PC-3 (cell line): ENCODE measurements around the gene MDM1. TPM values are rescaled to one million over a fixed set of nuclear protein-coding genes. Genes with fewer than 3 reads are reported as not detected.

Experiments
- ATAC-seq: fragments of 200-7000 bp; cut with Tn5 transposase; 2 replicates; pipeline ENCODE4 v1.9.1; 2020; ENCODE audit warnings: mild to moderate bottlenecking, moderate library complexity
- BruUV-seq: library from RNA; stranded (reverse); fragments of 400-500 nt; replicated peaks from 2 replicates; lab custom pipeline; 2021; lab: Mats Ljungman, UMichigan
- CTCF ChIA-PET: fragments of 300-600 bp; sonication (Branson Sonifier 250); formaldehyde crosslinking; loops from one replicate; lab custom pipeline; 2022; ENCODE audit warnings: antibody characterized with exemption; lab: Charles Lee
- POLR2A ChIA-PET: fragments of 300-600 bp; sonication (Branson Sonifier 250); formaldehyde crosslinking; loops from one replicate; lab custom pipeline; 2022; ENCODE audit warnings: antibody characterized with exemption; ENCODE audit not compliant: unreplicated experiment; lab: Charles Lee
- DNase-seq: peaks from one replicate; pipeline ENCODE4 v3.0.0-alpha.2; 2015
- H2AFZ ChIP-seq: fragments of 300-600 bp; sonication (generic); 2 replicates; pipeline ENCODE4 v1.6.0; 2016; ENCODE audit warnings: antibody characterized with exemption, low read length
- H3F3A ChIP-seq: fragments of 300-600 bp; sonication (generic); one replicate; pipeline ENCODE4 v1.6.0; 2017; ENCODE audit warnings: antibody characterized with exemption, low read length, control low read depth, mild to moderate bottlenecking; ENCODE audit not compliant: unreplicated experiment
- H3K27ac ChIP-seq: fragments of 300-600 bp; sonication (generic); 2 replicates; pipeline ENCODE4 v1.5.1; 2016; ENCODE audit warnings: mild to moderate bottlenecking, low read length
- H3K27me3 ChIP-seq: fragments of 300-600 bp; sonication (generic); 2 replicates; pipeline ENCODE4 v1.6.1; 2016; ENCODE audit warnings: low read length, mixed read lengths
- H3K36me3 ChIP-seq: fragments of 300-600 bp; sonication (generic); 2 replicates; pipeline ENCODE4 v1.6.1; 2016; ENCODE audit warnings: low read depth, mixed run types, low read length, mixed read lengths
- H3K4me1 ChIP-seq: fragments of 300-600 bp; sonication (generic); 2 replicates; pipeline ENCODE4 v1.5.1; 2016; ENCODE audit warnings: low read length; ENCODE audit not compliant: insufficient read depth
- H3K4me2 ChIP-seq: fragments of 300-600 bp; sonication (generic); 2 replicates; pipeline ENCODE4 v1.6.0; 2016; ENCODE audit warnings: low read length
- H3K4me3 ChIP-seq: fragments of 300-600 bp; sonication (generic); 2 replicates; pipeline ENCODE4 v1.5.1; 2016; ENCODE audit warnings: mild to moderate bottlenecking, low read length, mixed read lengths
- H3K79me2 ChIP-seq: fragments of 300-600 bp; sonication (generic); 2 replicates; pipeline ENCODE4 v1.6.1; 2017; ENCODE audit warnings: low read length, mixed read lengths
- H3K9ac ChIP-seq: fragments of 300-600 bp; sonication (generic); 2 replicates; pipeline ENCODE4 v1.6.0; 2016; ENCODE audit warnings: mild to moderate bottlenecking, low read length
- H3K9me2 ChIP-seq: fragments of 300-600 bp; sonication (generic); replicated peaks from 2 replicates; pipeline ENCODE4 v1.6.1; 2016; ENCODE audit warnings: mixed run types, low read length, mixed read lengths
- H3K9me3 ChIP-seq: fragments of 300-600 bp; sonication (generic); 2 replicates; pipeline ENCODE4 v1.6.1; 2016; ENCODE audit warnings: low read length, mixed read lengths
- H4K20me1 ChIP-seq: fragments of 300-600 bp; sonication (generic); 2 replicates; pipeline ENCODE4 v1.6.1; 2016; ENCODE audit warnings: low read length, mixed read lengths
- CTCF ChIP-seq: fragments of 300-600 bp; sonication (generic); conservative IDR thresholded peaks from 2 replicates; pipeline ENCODE4 v1.5.1; 2017; ENCODE audit warnings: antibody characterized with exemption, low read depth, mild to moderate bottlenecking, low read length
- EZH2 ChIP-seq: fragments of 300-600 bp; sonication (generic); IDR thresholded peaks from one replicate; pipeline ENCODE4 v1.6.1; 2017; ENCODE audit warnings: antibody characterized with exemption, mild to moderate bottlenecking, low read length; ENCODE audit not compliant: unreplicated experiment
- EZH2phosphoT487 ChIP-seq: fragments of 300-600 bp; sonication (generic); IDR thresholded peaks from 2 replicates; pipeline ENCODE4 v1.6.1; 2018; ENCODE audit warnings: mild to moderate bottlenecking, antibody characterized with exemption, low read length, borderline replicate concordance
- intact Hi-C: fragments of 100-400 bp; cut with micrococcal nuclease; formaldehyde crosslinking; loops from 2 replicates; pipeline ENCODE4 v1.9.0; 2023
- total RNA-seq: library from RNA; depleted of rRNA; stranded (reverse); fragments of >200 nt; gene quantifications from 2 replicates; pipeline ENCODE4 v1.2.3, GENCODE V29; 2014

The MDM1 gene
- total RNA-seq, 1 experiment from 2014 or later = 10.4 TPM

GRCh38 chr12:68268967-68269366 is 63.2 kb downstream of the MDM1 start:
- TF ChIP-seq EZH2 = no peak
- no peak for TF ChIP-seq CTCF
- TF ChIP-seq EZH2phosphoT487 = no peak
- POLR2A ChIA-PET = no interaction called here

GRCh38 chr12:68267892-68268396 is 64.2 kb downstream of the MDM1 start:
- Histone ChIP-seq H3K9me3 (no peaks in the 10 kb centered on the region), H3K27ac (no peak overlapping the region), H3K79me2 (no peaks in the 10 kb centered on the region), H3K4me2 (no peak overlapping the region), H3K27me3 (no peaks in the 10 kb centered on the region), H3F3A (no peaks in the 10 kb centered on the region), H3K9ac (no peak overlapping the region), H3K4me3 (no peak overlapping the region), H2AFZ (no peak overlapping the region), H3K9me2 (no peaks in the 10 kb centered on the region), H3K4me1 (no peaks in the 10 kb centered on the region), H3K36me3 (no peaks in the 10 kb centered on the region), H4K20me1 (no peaks in the 10 kb centered on the region)
- ChIA-PET CTCF (no interaction called here), POLR2A (no interaction called here)
- DNase-seq (peak; percentile 11), ATAC-seq (no peak)
- no TSS peak for BruUV-seq
- TF ChIP-seq CTCF (no peak), EZH2 (no peak), EZH2phosphoT487 (no peak)
- intact Hi-C loops = no loop called here

More at GRCh38 chr12:68268967-68269366, 63.2 kb downstream of the MDM1 start:
- Histone ChIP-seq H3K36me3 (no peaks in the 10 kb centered on the region), H3K27ac (no peak overlapping the region), H3K79me2 (no peaks in the 10 kb centered on the region), H3K4me3 (no peak overlapping the region), H3K4me1 (no peaks in the 10 kb centered on the region), H3K9me3 (no peaks in the 10 kb centered on the region), H3K27me3 (no peaks in the 10 kb centered on the region), H2AFZ (no peak overlapping the region), H3K9ac (no peak overlapping the region), H3K4me2 (no peak overlapping the region), H3K9me2 (no peaks in the 10 kb centered on the region), H3F3A (no peaks in the 10 kb centered on the region), H4K20me1 (no peaks in the 10 kb centered on the region)
- intact Hi-C loops = no loop called here
- no peak for DNase-seq
- ATAC-seq = no peak
- CTCF ChIA-PET = no interaction called here
- no TSS peak for BruUV-seq

- Histone ChIP-seq H3K27me3 (no peaks in the 10 kb centered on the region), H3K4me3 (no peak overlapping the region), H3K4me2 (no peak overlapping the region), H3K79me2 (no peaks in the 10 kb centered on the region), H2AFZ (no peak overlapping the region), H3F3A (no peaks in the 10 kb centered on the region), H3K9me3 (no peaks in the 10 kb centered on the region), H3K9me2 (no peaks in the 10 kb centered on the region), H3K9ac (no peak overlapping the region), H3K27ac (no peak overlapping the region), H3K4me1 (peaks cover 10% of the 10 kb centered on the region), H4K20me1 (no peaks in the 10 kb centered on the region), H3K36me3 (no peaks in the 10 kb centered on the region)
- ChIA-PET CTCF (no interaction called here), POLR2A (no interaction called here)
- intact Hi-C loops = no loop called here
- no peak for DNase-seq
- no peak for ATAC-seq
- TF ChIP-seq CTCF (no peak), EZH2phosphoT487 (no peak), EZH2 (no peak)
- no TSS peak for BruUV-seq
Measured at GRCh38 chr12:68264857-68265256, 67.3 kb downstream of the MDM1 start.
